ENCODE measurements around the gene NR1H2.
"Not testable (repeated sequence)": the region's sequence is repeated elsewhere in the genome, so short reads cannot be mapped to it uniquely, and the experiment has no call there.

NR1H2 gene

GRCh38 chr19:50376166-50377050 lies at the start of gene NR1H2:
NR1H2 (plus strand) TSS chr19:50376457; CDS start chr19:50377606, 1,149 bp downstream.
- peak; percentile 87 to 91 for DNase-seq (ENCODE audit: low read depth in 2 of 2, low spot score in 1 of 2)

GRCh38 chr19:50327013-50327412 lies 49.2 kb upstream of the NR1H2 start:
- no peak for DNase-seq (ENCODE audit: low read depth in 2 of 2, low spot score in 1 of 2)

GRCh38 chr19:50327461-50328223 lies 48.6 kb upstream of the NR1H2 start:
- DNase-seq (ENCODE audit: low read depth in 2 of 2, low spot score in 1 of 2), result no peak

- DNase-seq (ENCODE audit: low read depth in 2 of 2, low spot score in 1 of 2), result no peak
Observed at GRCh38 chr19:50328224-50328872, 47.9 kb upstream of the NR1H2 start.

GRCh38 chr19:50328873-50329145 lies 47.4 kb upstream of the NR1H2 start:
- DNase-seq (ENCODE audit: low read depth in 2 of 2, low spot score in 1 of 2), result no peak

- DNase-seq (ENCODE audit: low read depth in 2 of 2, low spot score in 1 of 2), result peak; percentile 66 to 84
Observed at GRCh38 chr19:50329146-50329925, 46.9 kb upstream of the NR1H2 start, which contains the start of gene KCNC3. KCNC3 (minus strand) TSS chr19:50329377; CDS start chr19:50329082, 295 bp downstream.

- DNase-seq (ENCODE audit: low read depth in 2 of 2, low spot score in 1 of 2), result not testable (repeated sequence)
Observed at GRCh38 chr19:50329926-50330294, 46.3 kb upstream of the NR1H2 start.

GRCh38 chr19:50330365-50331078 lies 45.7 kb upstream of the NR1H2 start:
- DNase-seq (ENCODE audit: low read depth in 2 of 2, low spot score in 1 of 2), result peak; percentile 35 to 38

- no peak for DNase-seq (ENCODE audit: low read depth in 2 of 2, low spot score in 1 of 2)
Observed at GRCh38 chr19:50331221-50331993, 44.9 kb upstream of the NR1H2 start.

GRCh38 chr19:50331994-50332243 lies 44.3 kb upstream of the NR1H2 start:
- DNase-seq (ENCODE audit: low read depth in 2 of 2, low spot score in 1 of 2), result no peak

- no peak for DNase-seq (ENCODE audit: low read depth in 2 of 2, low spot score in 1 of 2)
Observed at GRCh38 chr19:50332244-50333038, 43.8 kb upstream of the NR1H2 start.

- DNase-seq (ENCODE audit: low read depth in 2 of 2, low spot score in 1 of 2), result peak; percentile 78 to 89
Observed at GRCh38 chr19:50333235-50333736, 43.0 kb upstream of the NR1H2 start.

GRCh38 chr19:50333737-50334617 lies 42.3 kb upstream of the NR1H2 start:
- peak; percentile 50 to 70 for DNase-seq (ENCODE audit: low read depth in 2 of 2, low spot score in 1 of 2)

- no peak for DNase-seq (ENCODE audit: low read depth in 2 of 2, low spot score in 1 of 2)
Observed at GRCh38 chr19:50334741-50335421, 41.4 kb upstream of the NR1H2 start.

- DNase-seq (ENCODE audit: low read depth in 2 of 2, low spot score in 1 of 2), result not testable (repeated sequence)
Observed at GRCh38 chr19:50337031-50337430, 39.2 kb upstream of the NR1H2 start.

GRCh38 chr19:50340331-50340730 lies 35.9 kb upstream of the NR1H2 start:
- DNase-seq (ENCODE audit: low read depth in 2 of 2, low spot score in 1 of 2), result no peak

- DNase-seq (ENCODE audit: low read depth in 2 of 2, low spot score in 1 of 2), result no peak
Observed at GRCh38 chr19:50341091-50341564, 35.1 kb upstream of the NR1H2 start.

Data from stimulated activated CD8-positive, alpha-beta memory T cell treated with anti-CD3 and anti-CD28 coated beads, Interleukin-4, amount 100 ng/mL, for 4 hours (primary cell).